K562 (cell line): ENCODE measurements around the gene SIK1. TPM values are rescaled to one million over a fixed set of nuclear protein-coding genes. Genes with fewer than 3 reads are reported as not detected.
"Not testable (repeated sequence)": the region's sequence is repeated elsewhere in the genome, so short reads cannot be mapped to it uniquely, and the experiment has no call there.

Experiments
- ATAC-seq: fragments of 200-7000 bp; cut with Tn5 transposase; 3 replicates; pipeline ENCODE4 v1.9.1; 2020; ENCODE audit warnings: moderate library complexity
- BruUV-seq: library from RNA; stranded (reverse); fragments of 400-500 nt; replicated peaks from 2 replicates; lab custom pipeline; 2021; lab: Mats Ljungman, UMichigan
- CTCF ChIA-PET: fragments of 300-600 bp; formaldehyde crosslinking; extraction: SDS; loops from one replicate; lab custom pipeline; 2021; ENCODE audit warnings: low intra/inter-chr PET ratio; lab: Yijun Ruan, JAX
- POLR2A ChIA-PET: fragments of 300-600, 350-650 bp; sonication (Branson Sonifier 250); formaldehyde crosslinking; extraction: SDS; loops from one replicate; lab custom pipeline; 2021; ENCODE audit warnings: antibody characterized with exemption, inconsistent platforms; lab: Yijun Ruan, JAX
- DNase-seq, 4 experiments: peaks; one replicate each; pipeline versions ENCODE4 v3.0.0 to v3.0.0-alpha.2; 2011 to 2018; ENCODE audit warnings: low spot score in 3 of 4, mixed read lengths in 3 of 4; ENCODE audit errors: extremely low read depth in 1 of 4
- FAIRE-seq: peaks from 2 replicates; lab custom pipeline; 2011; peaks lifted over from hg19 to GRCh38; lab: Jason Lieb, UNC
- H2AFZ ChIP-seq: 2 replicates; pipeline ENCODE4 v1.6.0; 2011; ENCODE audit warnings: low read depth, low read length, control low read depth, inconsistent platforms
- H3K27ac ChIP-seq: fragments of 200-600 bp; 3 replicates; pipeline ENCODE4 v1.8.0; 2011; ENCODE audit warnings: low read depth, mild to moderate bottlenecking, control low read depth, inconsistent platforms, low read length, moderate library complexity, mixed read lengths; ENCODE audit errors: extremely low read depth
- H3K27me3 ChIP-seq, 2 experiments: fragments of 300-600 bp in 1 of 2; 2 replicates in 1 of 2; 3 replicates in 1 of 2; pipeline versions ENCODE4 v1.6.0 to v1.8.0; 2011; ENCODE audit warnings: inconsistent platforms in 2 of 2, low read length in 2 of 2, mild to moderate bottlenecking in 1 of 2, mixed read lengths in 1 of 2, moderate library complexity in 1 of 2; ENCODE audit not compliant: control insufficient read depth in 2 of 2, insufficient read depth in 2 of 2
- H3K36me3 ChIP-seq: fragments of 300-600 bp; 3 replicates; pipeline ENCODE4 v1.8.0; 2011; ENCODE audit warnings: mild to moderate bottlenecking, low read length, inconsistent platforms; ENCODE audit not compliant: control insufficient read depth, insufficient read depth
- H3K4me1 ChIP-seq, 2 experiments: fragments of 200-600 bp in 1 of 2; replicated peaks in 1 of 2; 2 replicates in 1 of 2; 3 replicates in 1 of 2; pipeline versions ENCODE4 v1.5.1 to v1.8.0; 2011; ENCODE audit warnings: inconsistent platforms in 2 of 2, low read length in 2 of 2, mild to moderate bottlenecking in 1 of 2, mixed read lengths in 1 of 2, moderate library complexity in 1 of 2; ENCODE audit not compliant: control insufficient read depth in 2 of 2, insufficient read depth in 2 of 2
- H3K4me2 ChIP-seq: 2 replicates; pipeline ENCODE4 v1.6.1; 2011; ENCODE audit warnings: low read length, control low read depth, inconsistent platforms, mixed read lengths; ENCODE audit not compliant: insufficient read depth
- H3K4me3 ChIP-seq: fragments of 200-600 bp; sonication (generic), shearing (Covaris generic); 2 replicates; pipeline ENCODE4 v1.5.1; 2016; ENCODE audit warnings: control low read depth, inconsistent platforms
- H3K79me2 ChIP-seq: fragments of 200-600 bp; 3 replicates; pipeline ENCODE4 v1.8.0; 2011; ENCODE audit warnings: low read length, inconsistent platforms; ENCODE audit not compliant: control insufficient read depth, insufficient read depth
- H3K9ac ChIP-seq, 2 experiments: 2 replicates each; pipeline versions ENCODE4 v1.6.0 to v1.6.1; 2011; ENCODE audit warnings: low read depth in 2 of 2, low read length in 2 of 2, control low read depth in 1 of 2, inconsistent platforms in 1 of 2, mild to moderate bottlenecking in 1 of 2, mixed read lengths in 1 of 2; ENCODE audit not compliant: insufficient read depth in 1 of 2
- H3K9me1 ChIP-seq: one replicate; pipeline ENCODE4 v1.6.0; 2011; ENCODE audit warnings: inconsistent platforms, mild to moderate bottlenecking, low read length, moderate library complexity; ENCODE audit not compliant: control insufficient read depth, insufficient read depth
- H3K9me3 ChIP-seq: replicated peaks from 2 replicates; pipeline ENCODE4 v1.5.1; 2011; ENCODE audit warnings: low read depth, low read length, inconsistent platforms; ENCODE audit not compliant: control insufficient read depth, insufficient read depth
- H4K20me1 ChIP-seq: replicated peaks from 2 replicates; pipeline ENCODE4 v1.6.1; 2011; ENCODE audit warnings: low read length, inconsistent platforms, mixed read lengths; ENCODE audit not compliant: control insufficient read depth, insufficient read depth
- WGBS: fragments of 100-300 bp; shearing (Covaris generic); methylation state at CpG from one replicate; pipeline ENCODE4 v1.1.6; 2016; ENCODE audit warnings: low coverage, mixed read lengths; ENCODE audit not compliant: insufficient coverage; ENCODE audit errors: missing lambda C conversion rate; 5-methylcytosine and 5-hydroxymethylcytosine counted together
- in situ Hi-C: fragments of 300-500 bp; cut with MboI; formaldehyde crosslinking; loops from 4 replicates; pipeline ENCODE4 v1.15.0; 2018; ENCODE audit warnings: inconsistent platforms, mixed read lengths
- intact Hi-C: fragments of 100-400 bp; cut with micrococcal nuclease; formaldehyde crosslinking; loops from 2 replicates; pipeline ENCODE4 v1.14.2; 2022
- polyA plus RNA-seq, 8 experiments: library from polyadenylated mRNA; depleted of rRNA in 4 of 8; stranded (reverse) in 5 of 8; unstranded in 3 of 8; fragments of >200 nt; fragmentation: Nextera tagmentation in 2 of 8; fragmentation: Illumina TruSeq in 1 of 8; extraction: Ambion mirVana in 2 of 8; extraction: Trizol in 1 of 8; gene quantifications; 2 replicates each; pipeline versions ENCODE4 v1.2.1 to v1.2.3, GENCODE V29; 2011 to 2014; ENCODE audit warnings: inconsistent platforms in 1 of 8, missing spikeins in 1 of 8
- total RNA-seq, 7 experiments: library from RNA; depleted of rRNA in 6 of 7; stranded (reverse); fragments of >200 nt in 6 of 7; fragmentation: Illumina TruSeq in 2 of 7; extraction: Trizol in 2 of 7; gene quantifications; 2 replicates each; pipeline versions ENCODE4 v1.2.1 to v1.2.3, GENCODE V29; 2011 to 2021; ENCODE audit warnings: low replicate concordance in 1 of 7

SIK1 gene
- total and polyA plus RNA-seq, 9 of the 15 experiments (the other 6 are each of a cell fraction or from before 2014, with no cell fraction given): 0.45 to 4.3 (median 1.8) TPM; not detected in 2

DNA sequence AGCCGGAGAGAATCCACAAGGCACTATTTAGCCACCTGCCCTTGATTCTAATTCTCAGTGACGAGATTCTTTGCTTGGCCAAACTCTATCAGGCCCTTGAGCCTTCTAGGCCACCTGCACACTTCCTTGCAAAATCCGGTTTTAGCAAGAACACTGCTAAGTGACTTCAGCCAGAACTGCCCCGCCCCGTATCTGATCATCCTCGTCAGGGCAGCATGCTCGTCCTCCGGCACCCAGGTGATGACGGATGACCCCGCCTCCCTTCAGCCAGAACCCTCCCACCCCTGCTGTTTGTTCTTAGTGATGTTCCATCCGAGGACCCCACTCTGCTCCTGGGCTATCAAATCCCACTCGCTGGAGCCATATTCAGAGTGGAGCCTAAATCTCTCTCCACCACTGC is 32.1 kb upstream of the SIK1 start:
- H3K36me3 ChIP-seq, POLR2A ChIA-PET, BruUV-seq, H3K4me2 ChIP-seq, H3K9me3 ChIP-seq, in situ Hi-C loops, intact Hi-C loops, H3K79me2 ChIP-seq, H3K27ac ChIP-seq, H2AFZ ChIP-seq, DNase-seq, H3K9ac ChIP-seq, H4K20me1 ChIP-seq, H3K9me1 ChIP-seq, H3K4me1 ChIP-seq, H3K4me3 ChIP-seq, CTCF ChIA-PET, H3K27me3 ChIP-seq: not testable (repeated sequence)
- 0% methylated on average over 1 of the region's 12 CpGs for WGBS
- FAIRE-seq: peak; percentile 35
- peak; percentile 67 for ATAC-seq

- in situ Hi-C loops, ATAC-seq, H3K9ac ChIP-seq, H3K36me3 ChIP-seq, H3K27ac ChIP-seq, H4K20me1 ChIP-seq, H3K4me3 ChIP-seq, H3K79me2 ChIP-seq, CTCF ChIA-PET, H2AFZ ChIP-seq, DNase-seq, BruUV-seq, H3K27me3 ChIP-seq, H3K9me3 ChIP-seq, H3K4me2 ChIP-seq, FAIRE-seq, H3K4me1 ChIP-seq, POLR2A ChIA-PET, H3K9me1 ChIP-seq, intact Hi-C loops: not testable (repeated sequence)
- no CpG with 5 or more reads among the region's 33 CpGs for WGBS
Observed at GRCh38 chr21:43456616-43457314, 29.8 kb upstream of the SIK1 start.

- H3K4me1 ChIP-seq, H3K27me3 ChIP-seq, H3K27ac ChIP-seq, H3K9ac ChIP-seq, H4K20me1 ChIP-seq, ATAC-seq, DNase-seq, H3K9me3 ChIP-seq, BruUV-seq, H3K4me3 ChIP-seq, in situ Hi-C loops, H3K4me2 ChIP-seq, POLR2A ChIA-PET, H3K36me3 ChIP-seq, CTCF ChIA-PET, intact Hi-C loops, FAIRE-seq, H2AFZ ChIP-seq, H3K9me1 ChIP-seq, H3K79me2 ChIP-seq: not testable (repeated sequence)
- WGBS: no CpG with 5 or more reads among the region's 12 CpGs
Observed at GRCh38 chr21:43455717-43456116, 28.8 kb upstream of the SIK1 start.

- H3K9me3 ChIP-seq, ATAC-seq, intact Hi-C loops, H3K4me1 ChIP-seq, H3K27ac ChIP-seq, DNase-seq, H3K9me1 ChIP-seq, H2AFZ ChIP-seq, FAIRE-seq, H4K20me1 ChIP-seq, H3K36me3 ChIP-seq, in situ Hi-C loops, H3K9ac ChIP-seq, H3K27me3 ChIP-seq, H3K4me3 ChIP-seq, CTCF ChIA-PET, H3K79me2 ChIP-seq, H3K4me2 ChIP-seq, POLR2A ChIA-PET, BruUV-seq: not testable (repeated sequence)
- WGBS: no CpG with 5 or more reads among the region's 5 CpGs
Observed at GRCh38 chr21:43454176-43454575, 27.2 kb upstream of the SIK1 start.
